ENCODE measurements around the gene OR4K15.
A peak's percentile ranks its signal among the peaks of the same experiment; 100 is the strongest.
"Not testable (repeated sequence)": the region's sequence is repeated elsewhere in the genome, so short reads cannot be mapped to it uniquely, and the experiment has no call there.

The OR4K15 gene

GRCh38 chr14:19975291-19975690 is at the start of gene OR4K15:
Gene OR4K15, plus strand, starts transcription at chr14:19975591. Its CDS starts 0 bp downstream, at chr14:19975591.
- no peak for DNase-seq

GRCh38 chr14:19930617-19931016 is 44.8 kb upstream of the OR4K15 start, which contains the start of gene OR4K1:
Gene OR4K1, plus strand, starts transcription at chr14:19930917. Its CDS starts 4,750 bp downstream, at chr14:19935667.
- DNase-seq: no peak

DNA sequence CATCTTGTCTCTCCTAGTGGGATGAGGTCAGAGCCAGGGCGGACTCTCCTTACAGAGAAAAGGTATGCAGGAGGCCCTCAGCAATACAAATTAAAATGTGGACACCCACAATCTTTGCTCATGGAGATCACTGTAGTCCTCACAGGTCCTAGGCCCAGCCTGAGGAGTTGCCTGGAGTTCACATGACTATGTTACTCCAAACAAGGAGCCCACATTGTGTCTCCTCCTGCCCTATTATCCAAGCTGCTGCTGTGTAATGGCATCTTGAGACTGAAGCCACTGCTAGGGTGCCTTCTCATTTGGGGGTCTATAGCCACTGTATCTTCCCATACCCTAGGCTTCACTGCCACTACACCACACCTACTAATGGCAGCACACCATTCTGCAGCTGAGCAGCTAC is 33.7 kb upstream of the OR4K15 start:
- no peak for DNase-seq

DNA sequence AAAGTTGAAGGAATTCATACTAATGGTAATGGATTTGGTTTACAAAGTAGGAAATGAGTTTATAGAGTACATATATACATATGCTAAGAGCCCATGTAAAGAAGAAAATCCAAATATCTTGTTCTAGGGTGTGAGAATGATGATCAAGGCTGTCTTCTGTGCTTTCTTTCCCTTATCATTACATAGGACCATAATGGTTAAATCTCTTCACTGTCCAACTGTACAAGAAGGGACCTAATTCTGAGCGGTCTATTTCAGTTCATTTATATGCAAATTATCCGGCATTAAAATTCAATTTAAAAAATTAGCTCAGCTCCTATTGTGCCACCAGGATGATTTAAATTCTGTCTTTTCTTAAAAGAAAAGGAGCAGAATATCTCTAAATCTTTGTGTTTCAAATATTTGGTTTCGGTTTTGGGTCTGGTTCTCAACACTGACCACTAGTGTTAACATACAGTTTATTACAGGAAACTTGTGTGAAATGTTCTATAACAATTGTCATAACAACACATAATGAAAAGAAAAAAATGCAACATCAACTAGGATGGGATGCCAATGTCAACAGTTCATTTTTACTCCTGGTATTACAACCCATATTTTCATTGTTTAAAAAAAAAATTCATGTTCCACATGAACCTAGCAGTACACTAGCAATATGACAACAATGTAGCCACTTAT is 27.8 kb upstream of the OR4K15 start:
- DNase-seq: no peak

DNA sequence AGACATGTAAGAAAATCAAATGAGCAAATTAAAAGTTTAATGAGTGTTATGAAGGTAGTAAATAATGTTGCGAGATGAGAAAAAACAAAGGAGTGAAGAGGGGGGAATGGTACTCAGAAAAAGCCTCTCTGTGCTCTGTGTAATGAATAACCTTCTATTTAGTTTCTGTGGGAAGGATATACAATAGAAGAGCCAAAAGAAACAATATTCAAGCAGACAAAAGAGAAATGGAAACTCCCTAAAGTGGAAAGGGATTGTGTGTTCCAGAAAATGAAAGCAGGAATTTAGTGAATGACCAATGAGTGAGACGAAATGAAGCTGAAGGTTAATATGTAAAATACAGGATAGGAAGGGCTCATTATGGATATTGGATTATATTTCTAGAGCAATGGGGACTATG is 26.2 kb upstream of the OR4K15 start:
- no peak for DNase-seq

DNA sequence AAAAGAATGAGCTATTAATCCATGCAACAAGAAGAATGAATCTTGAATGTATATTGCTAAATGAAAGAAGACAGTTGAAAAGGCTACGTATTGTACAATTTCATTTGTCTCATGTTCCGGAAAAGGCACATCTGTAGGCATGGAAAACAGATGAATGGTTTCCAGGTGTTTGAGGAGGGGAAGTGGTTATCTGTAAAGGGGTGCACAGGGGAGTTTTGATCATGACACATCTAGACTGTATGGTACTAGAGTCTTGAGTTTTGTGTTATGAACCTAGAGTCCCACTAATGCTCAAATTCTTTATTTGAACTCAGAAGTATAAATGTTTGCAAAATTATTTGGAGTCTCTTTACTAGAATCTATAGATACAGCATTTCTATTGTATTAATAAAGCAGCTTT is 5.7 kb upstream of the OR4K15 start:
- not testable (repeated sequence) for DNase-seq

- peak; percentile 41 for DNase-seq
Observed at GRCh38 chr14:19974844-19975243, 547 bp upstream of the OR4K15 start.

GRCh38 chr14:19993438-19993837 is 18.0 kb downstream of the OR4K15 start:
- no peak for DNase-seq

DNA sequence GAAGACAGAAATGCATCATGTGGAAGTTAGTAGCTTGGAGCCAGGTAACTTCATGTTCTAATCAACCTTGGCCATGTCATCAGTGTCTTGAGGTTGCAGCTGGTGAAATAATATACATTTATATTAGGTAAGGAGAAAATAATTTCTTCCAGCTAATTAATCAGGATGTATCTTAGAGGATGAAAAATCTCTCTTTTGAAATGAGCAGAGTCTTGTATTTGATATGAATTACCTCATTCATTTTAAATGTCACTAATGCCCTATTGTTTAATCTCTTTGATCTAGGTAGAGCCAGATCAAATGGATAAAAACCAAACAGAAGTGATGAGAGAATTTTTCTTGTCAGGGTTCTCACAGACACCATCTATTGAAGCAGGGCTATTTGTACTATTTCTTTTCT is 26.5 kb downstream of the OR4K15 start, which contains the start of gene OR4Q2:
Gene OR4Q2, plus strand, starts transcription at position 301 of the 400 bp plus-strand sequence.
- DNase-seq: no peak

- DNase-seq: no peak
Observed at GRCh38 chr14:20002319-20002718, 26.9 kb downstream of the OR4K15 start.

DNA sequence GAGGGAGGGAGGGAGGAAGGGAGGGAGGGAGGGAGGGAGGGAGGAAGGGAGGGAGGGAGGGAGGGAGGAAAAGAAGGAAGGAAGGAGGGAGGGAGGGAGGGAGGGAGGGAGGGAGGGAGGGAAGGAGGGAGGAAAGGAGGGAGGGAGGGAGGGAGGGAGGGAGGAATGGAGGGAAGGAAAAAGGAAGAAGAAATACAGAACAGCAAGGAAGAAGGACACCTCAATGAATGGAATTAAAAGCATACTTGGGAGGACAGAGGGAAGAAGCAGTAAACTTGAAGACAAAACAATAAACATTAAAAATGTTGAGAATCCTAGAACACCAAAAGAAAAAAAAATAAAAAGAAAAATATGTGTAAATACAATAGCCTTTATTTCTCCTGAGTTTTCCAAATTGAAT is 32.8 kb downstream of the OR4K15 start:
- no peak for DNase-seq

DNA sequence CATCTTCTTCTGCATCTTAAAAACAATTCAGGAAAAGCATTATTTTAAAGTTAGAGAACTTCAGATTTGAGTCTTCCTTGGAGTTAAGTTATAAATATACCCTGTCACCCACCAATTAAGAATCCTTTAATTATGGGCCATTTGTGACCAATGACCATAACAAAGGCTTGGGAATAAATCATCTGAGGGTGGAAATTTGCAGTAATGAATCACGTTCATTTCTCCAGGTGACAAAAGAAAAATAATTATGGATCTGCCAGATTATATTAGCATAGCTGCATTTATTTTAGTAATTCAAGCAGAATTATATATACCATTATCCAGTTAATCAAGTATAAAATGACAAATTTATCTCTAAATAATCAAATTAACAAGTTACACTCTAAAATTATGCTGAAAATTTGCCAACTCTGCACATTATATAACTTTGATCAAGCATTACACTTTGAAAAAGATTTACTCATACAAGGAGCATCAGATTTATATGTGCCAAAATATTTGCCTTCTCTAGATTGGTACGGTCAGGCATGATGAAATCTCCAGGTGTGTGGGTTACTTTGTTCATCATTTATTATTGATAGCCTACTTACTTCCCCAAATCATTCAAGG is 44.0 kb downstream of the OR4K15 start, which contains the start of gene OR4K14:
Gene OR4K14, minus strand, starts transcription at position 51 of the 609 bp plus-strand sequence. CDS start 4,114 bp downstream, outside the sequence.
- no peak for DNase-seq

Data from CD4-positive, alpha-beta T cell treated with Interleukin-17A for 4 hours (primary cell).